ENCODE measurements around the gene ULBP1. TPM values are rescaled to one million over a fixed set of nuclear protein-coding genes. Genes with fewer than 3 reads are reported as not detected.

Gene ULBP1
- total RNA-seq, 1 experiment from 2014 or later, result 1.6 TPM

- no peaks in the 10 kb centered on the region for H3K79me1 ChIP-seq (ENCODE audit: insufficient read depth, low read depth, low read length, poor library complexity, severe bottlenecking)
- Mint-ChIP-seq H3K36me3 (ENCODE audit: insufficient read depth in 1 of 3, low read depth in 3 of 3) (peaks cover 0 to 22% (median 0%) of the 10 kb centered on the region in 3 experiments; a peak in 3 of 7 replicates), H3K27me3 (ENCODE audit: low read depth) (peaks cover 33% of the 10 kb centered on the region), H3K27ac (peak overlapping the region in 1 of 3 experiments; percentile 85; a peak in 1 of 7 replicates), H3K4me1 (peaks cover 7 to 8% of the 10 kb centered on the region in 2 experiments), H3K9me3 (no peaks in the 10 kb centered on the region; a peak in 1 of 5 replicates), H3K4me3 (no peak overlapping the region)
- no peak overlapping the region for H2BK5ac ChIP-seq (ENCODE audit: insufficient read length, low read length)
- H2BK15ac ChIP-seq (ENCODE audit: low read depth, low read length), result no peak overlapping the region
- H4K5ac ChIP-seq (ENCODE audit: insufficient read length, low read depth, low read length), result no peak overlapping the region
- WGBS (ENCODE audit: extremely low coverage, insufficient read length, low lambda C conversion rate), result no CpG with 5 or more reads among the region's 3 CpGs
- no peak overlapping the region for H2AFZ ChIP-seq (ENCODE audit: low read length)
- H3K9me3 ChIP-seq (ENCODE audit: control insufficient read depth, low read depth, low read length), result no peaks in the 10 kb centered on the region
- no peak for TF ChIP-seq CTCF (conservative IDR thresholded peaks at IDR 0.05)
- no peak overlapping the region for H2BK12ac ChIP-seq (ENCODE audit: insufficient read length, low read depth, low read length)
- H3K56ac ChIP-seq (ENCODE audit: insufficient read length, low read depth, low read length), result no peak overlapping the region
- no peak overlapping the region for H3K4me2 ChIP-seq (ENCODE audit: insufficient read depth, insufficient read length, low read length)
- no peaks in the 10 kb centered on the region for H4K20me1 ChIP-seq (ENCODE audit: control insufficient read depth, insufficient read depth, insufficient read length)
- no peak overlapping the region for H3K27ac ChIP-seq (ENCODE audit: insufficient read length, low read depth, low read length)
- H3K27me3 ChIP-seq (ENCODE audit: insufficient read depth, low read length), result peaks cover 16% of the 10 kb centered on the region; the same call in 1 of the 2 replicates
- no peak overlapping the region for H3T11ph ChIP-seq (ENCODE audit: low read length)
- peaks cover 5% of the 10 kb centered on the region for H3K23me2 ChIP-seq (ENCODE audit: insufficient read length, low read depth, low read length, poor library complexity, severe bottlenecking)
- no peak overlapping the region for H3K18ac ChIP-seq (ENCODE audit: insufficient read length, low read depth, low read length)
- DNase-seq, result no peak
- no peaks in the 10 kb centered on the region for H3K79me2 ChIP-seq (ENCODE audit: insufficient read depth, low read length)
- H3K4me1 ChIP-seq (ENCODE audit: insufficient read depth, low read length), result no peaks in the 10 kb centered on the region
- H2BK20ac ChIP-seq (ENCODE audit: low read depth, low read length, poor library complexity, severe bottlenecking), result no peak overlapping the region
- no peak overlapping the region for H3K4ac ChIP-seq (ENCODE audit: low read depth, low read length)
- H3K9ac ChIP-seq (ENCODE audit: extremely low read depth, insufficient read length, low read length), result no peak overlapping the region
- H4K8ac ChIP-seq (replicated peaks; ENCODE audit: insufficient read length, low read depth, low read length), result no peak overlapping the region
- no peak overlapping the region for H4K91ac ChIP-seq (ENCODE audit: insufficient read length, low read depth, low read length)
- H3K14ac ChIP-seq (ENCODE audit: insufficient read depth, low read length), result no peak overlapping the region
- no peak overlapping the region for H3K23ac ChIP-seq (ENCODE audit: insufficient read length, low read depth, low read length)
- H2AK5ac ChIP-seq (ENCODE audit: insufficient read length, low read length), result no peak overlapping the region
- no peak overlapping the region for H2BK120ac ChIP-seq (ENCODE audit: low read depth, low read length, poor library complexity, severe bottlenecking)
These were observed 37.7 kb downstream of the ULBP1 start for GRCh38 chr6:150001295-150002008.

Measured in H9 (cell line).